ENCODE results near the gene LAT. TPM values are rescaled to one million over a fixed set of nuclear protein-coding genes. Genes with fewer than 3 reads are reported as not detected.

The LAT gene
- total and polyA plus RNA-seq, 2 of the 13 experiments (the other 11 are each of a cell fraction or from before 2014, with no cell fraction given) = 2.0 to 3.0 TPM

GRCh38 chr16:28950648-28951409 lies 34.0 kb upstream of the LAT start, which contains the start of gene NFATC2IP (continued):
- TF ChIP-seq ZSCAN5A (CRISPR knock-in tag; IDR thresholded peaks at IDR 0.05; ENCODE audit: borderline replicate concordance) (no peak), MEF2D (CRISPR knock-in tag; IDR thresholded peaks at IDR 0.05) (no peak), NFYB (CRISPR knock-in tag; IDR thresholded peaks at IDR 0.05) (peak; percentile 97), ZNF878 (CRISPR knock-in tag; IDR thresholded peaks at IDR 0.05) (0 out of 2 replicates have a peak, but pooled peaks have one; percentile 58), AKNA (CRISPR knock-in tag; IDR thresholded peaks at IDR 0.05; ENCODE audit: borderline replicate concordance) (no peak), HNRNPL (IDR thresholded peaks at IDR 0.05; ENCODE audit: low read depth, low read length) (0 out of 2 replicates have a peak, but pooled peaks have one; percentile 61), ZNF121 (CRISPR knock-in tag; IDR thresholded peaks at IDR 0.05) (0 out of 2 replicates have a peak, but pooled peaks have one; percentile 6), NCOA2 (CRISPR knock-in tag; IDR thresholded peaks at IDR 0.05) (0 out of 2 replicates have a peak, but pooled peaks have one; percentile 13), TOPORS (CRISPR knock-in tag; IDR thresholded peaks at IDR 0.05) (peak; percentile 88; the same call in 1 of the 2 replicates), ZC3H4 (CRISPR knock-in tag; IDR thresholded peaks at IDR 0.05; ENCODE audit: borderline replicate concordance) (no peak), SRSF9 (IDR thresholded peaks at IDR 0.05; ENCODE audit: borderline replicate concordance, insufficient read depth, low read depth, low read length, poor library complexity, severe bottlenecking) (no peak), MEIS1 (CRISPR knock-in tag; IDR thresholded peaks at IDR 0.05; ENCODE audit: borderline replicate concordance) (peak; percentile 92; the same call in 1 of the 2 replicates), KIAA2018 (CRISPR knock-in tag; IDR thresholded peaks at IDR 0.05; ENCODE audit: borderline replicate concordance) (no peak)

All from HepG2 (cell line).